K562 (cell line): ENCODE measurements around the gene LRRC7. TPM values are rescaled to one million over a fixed set of nuclear protein-coding genes. Genes with fewer than 3 reads are reported as not detected.

Source experiments
- CC2D1A ChIP-seq: fragments of 450-650 bp; IDR thresholded peaks from 2 replicates; pipeline ENCODE4 v1.6.1; 2017; ENCODE audit warnings: mild to moderate bottlenecking
- CREM ChIP-seq: IDR thresholded peaks from 2 replicates; pipeline ENCODE4 v1.6.1; 2014; ENCODE audit warnings: antibody characterized with exemption, low read depth
- CTBP1 ChIP-seq: fragments of 450-650 bp; IDR thresholded peaks from 2 replicates; pipeline ENCODE4 v1.6.1; 2016; ENCODE audit warnings: borderline replicate concordance
- FOXM1 ChIP-seq, 2 experiments: fragments of 450-650 bp in 1 of 2; sonication (generic) in 1 of 2; formaldehyde crosslinking in 1 of 2; IDR thresholded peaks; 2 replicates each; pipeline versions ENCODE4 v1.6.1 to v1.9.0; 2017 to 2022; ENCODE audit warnings: low read depth in 2 of 2, mild to moderate bottlenecking in 2 of 2, missing genetic modification reagents in 1 of 2, moderate library complexity in 1 of 2
- MXI1 ChIP-seq: IDR thresholded peaks from 2 replicates; pipeline ENCODE4 v1.6.1; 2011; ENCODE audit warnings: low read depth, mild to moderate bottlenecking, improper control_type of control experiment, low read length
- PTBP1 ChIP-seq: fragments of 200-400 bp; formaldehyde crosslinking; IDR thresholded peaks from 2 replicates; pipeline ENCODE4 v1.6.1; 2017; ENCODE audit warnings: low read depth, low read length
- PTTG1 ChIP-seq: fragments of 450-650 bp; IDR thresholded peaks from 2 replicates; pipeline ENCODE4 v1.6.1; 2016; ENCODE audit warnings: low read depth, mild to moderate bottlenecking, missing genetic modification characterization, missing compliant biosample characterization
- RBM17 ChIP-seq: fragments of 200-400 bp; formaldehyde crosslinking; IDR thresholded peaks from 2 replicates; pipeline ENCODE4 v1.6.1; 2017; ENCODE audit warnings: low read depth, mild to moderate bottlenecking, low read length, borderline replicate concordance
- RBM34 ChIP-seq: fragments of 200-400 bp; formaldehyde crosslinking; IDR thresholded peaks from 2 replicates; pipeline ENCODE4 v1.6.1; 2018; ENCODE audit warnings: low read length, borderline replicate concordance; ENCODE audit not compliant: insufficient read depth
- TAF9B ChIP-seq: fragments of 450-650 bp; IDR thresholded peaks from 2 replicates; pipeline ENCODE4 v1.6.1; 2018; ENCODE audit warnings: mild to moderate bottlenecking; ENCODE audit not compliant: partially characterized antibody
- TOE1 ChIP-seq, 2 experiments: fragments of 450-650 bp in 1 of 2; sonication (generic) in 1 of 2; formaldehyde crosslinking in 1 of 2; IDR thresholded peaks; 2 replicates each; pipeline versions ENCODE4 v1.7.1 to v1.8.0; 2016 to 2022; ENCODE audit warnings: borderline replicate concordance in 2 of 2, mild to moderate bottlenecking in 2 of 2, antibody characterized with exemption in 1 of 2, inconsistent platforms in 1 of 2, low read depth in 1 of 2, missing genetic modification reagents in 1 of 2, moderate library complexity in 1 of 2
- TRIM28 ChIP-seq: fragments of 450-650 bp; IDR thresholded peaks from 2 replicates; pipeline ENCODE4 v1.6.1; 2017
- U2AF2 ChIP-seq: fragments of 200-400 bp; formaldehyde crosslinking; optimal IDR thresholded peaks from 2 replicates; pipeline ENCODE3; 2017; ENCODE audit warnings: low read depth, mild to moderate bottlenecking, low read length
- USF1 ChIP-seq: sonication (generic); formaldehyde crosslinking; IDR thresholded peaks from 2 replicates; pipeline ENCODE4 v1.9.0; 2022; ENCODE audit warnings: mild to moderate bottlenecking, missing genetic modification reagents
- XRCC3 ChIP-seq: fragments of 450-650 bp; IDR thresholded peaks from 2 replicates; pipeline ENCODE4 v1.6.1; 2017; ENCODE audit warnings: mild to moderate bottlenecking, moderate library complexity
- ZBTB8A ChIP-seq: fragments of 450-650 bp; IDR thresholded peaks from 2 replicates; pipeline ENCODE4 v1.6.1; 2018; ENCODE audit warnings: mild to moderate bottlenecking, moderate library complexity; ENCODE audit not compliant: partially characterized antibody
- ZNF175 ChIP-seq: fragments of 200-800 bp; sonication (Bioruptor generic); IDR thresholded peaks from 2 replicates; pipeline ENCODE4 v1.6.1; 2016; ENCODE audit warnings: low read depth, mild to moderate bottlenecking, missing genetic modification characterization, missing compliant biosample characterization
- ZNF224 ChIP-seq: sonication (generic); formaldehyde crosslinking; IDR thresholded peaks from 2 replicates; pipeline ENCODE4 v1.8.0; 2022; ENCODE audit warnings: mild to moderate bottlenecking, missing genetic modification reagents
- ZNF282 ChIP-seq: sonication (generic); formaldehyde crosslinking; IDR thresholded peaks from 2 replicates; pipeline ENCODE4 v1.8.1; 2023; ENCODE audit warnings: missing genetic modification reagents
- ZNF699 ChIP-seq: fragments of 250-450 bp; sonication (Bioruptor Pico); IDR thresholded peaks from 2 replicates; pipeline ENCODE4 v1.8.0; 2021; ENCODE audit warnings: mild to moderate bottlenecking, moderate library complexity; ENCODE audit not compliant: insufficient replicate concordance
- polyA plus RNA-seq, 8 experiments: library from polyadenylated mRNA; depleted of rRNA in 4 of 8; stranded (reverse) in 5 of 8; unstranded in 3 of 8; fragments of >200 nt; fragmentation: Nextera tagmentation in 2 of 8; fragmentation: Illumina TruSeq in 1 of 8; extraction: Ambion mirVana in 2 of 8; extraction: Trizol in 1 of 8; gene quantifications; 2 replicates each; pipeline versions ENCODE4 v1.2.1 to v1.2.3, GENCODE V29; 2011 to 2014; ENCODE audit warnings: inconsistent platforms in 1 of 8, missing spikeins in 1 of 8
- total RNA-seq, 7 experiments: library from RNA; depleted of rRNA in 6 of 7; stranded (reverse); fragments of >200 nt in 6 of 7; fragmentation: Illumina TruSeq in 2 of 7; extraction: Trizol in 2 of 7; gene quantifications; 2 replicates each; pipeline versions ENCODE4 v1.2.1 to v1.2.3, GENCODE V29; 2011 to 2021; ENCODE audit warnings: low replicate concordance in 1 of 7
- TF ChIP-seq, protein P1 (sequence below): fragments of 250-450 bp; sonication (Bioruptor Pico); IDR thresholded peaks from 2 replicates; pipeline ENCODE4 v1.5.0; 2020; ENCODE audit warnings: mild to moderate bottlenecking, borderline replicate concordance
- TF ChIP-seq, protein P2 (sequence below): sonication (generic); formaldehyde crosslinking; IDR thresholded peaks from 2 replicates; pipeline ENCODE4 v1.8.0; 2022; ENCODE audit warnings: mild to moderate bottlenecking, low read depth, missing genetic modification reagents
- TF ChIP-seq, protein P3 (sequence below): fragments of 250-450 bp; sonication (Bioruptor Pico); IDR thresholded peaks from 2 replicates; pipeline ENCODE4 v1.4.0; 2020

The LRRC7 gene
- total and polyA plus RNA-seq, 9 of the 15 experiments (the other 6 are each of a cell fraction or from before 2014, with no cell fraction given) = 0.09 to 0.94 (median 0.49) TPM

DNA sequence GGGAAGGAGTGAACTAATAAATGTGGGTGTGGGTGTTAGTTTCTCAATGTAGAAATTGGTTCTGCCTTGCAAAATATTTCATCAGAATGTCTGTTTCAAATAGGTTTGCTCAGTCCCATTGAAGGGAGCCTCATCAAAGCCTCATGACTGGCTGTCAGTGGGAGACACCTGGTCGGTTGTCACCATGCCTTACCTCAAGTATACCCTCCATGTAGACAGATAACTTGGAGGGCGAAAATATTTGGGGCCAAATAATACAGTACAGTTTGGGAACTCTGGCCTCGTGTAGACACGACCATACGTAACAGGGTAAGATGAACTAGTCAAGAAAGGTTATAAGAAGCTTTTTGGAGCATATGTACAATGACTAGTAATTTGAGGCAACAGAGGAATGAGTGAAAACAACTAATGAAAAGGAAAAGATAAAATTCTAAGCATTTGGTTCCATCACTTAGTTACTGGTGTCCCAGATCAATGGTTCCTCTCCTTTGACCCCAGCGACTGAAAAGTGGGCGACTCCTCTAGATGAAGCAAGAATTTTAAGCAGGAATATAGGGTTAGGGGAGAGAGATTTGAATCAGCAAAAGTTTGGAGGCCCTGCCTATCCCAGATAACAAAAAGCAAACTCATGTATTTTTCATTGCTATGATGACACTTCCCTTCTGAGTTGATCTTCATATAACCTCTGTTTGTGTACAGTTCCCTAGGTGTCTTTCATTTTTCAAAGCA, 473.8 kb downstream of the LRRC7 start (continued):
- TF ChIP-seq ZNF224 (CRISPR knock-in tag) (no peak), PTBP1 (no peak), RBM34 (no peak), XRCC3 (no peak), USF1 (CRISPR knock-in tag) (no peak), CC2D1A (no peak), ZNF699 (CRISPR knock-in tag) (no peak), CREM (0 out of 2 replicates have a peak, but pooled peaks have one; percentile 22), TRIM28 (no peak), MXI1 (no peak), U2AF2 (no peak), CTBP1 (no peak), PTTG1 (tag) (peak; percentile 48; the same call in 1 of the 2 replicates), ZBTB8A (no peak), ZNF175 (peak; percentile 94), TAF9B (peak; percentile 15), TOE1 (IDR thresholded peaks at IDR 0.05; ENCODE audit: borderline replicate concordance) (no peak), TOE1 (CRISPR knock-in tag; IDR thresholded peaks at IDR 0.05; ENCODE audit: borderline replicate concordance, low read depth) (no peak), RBM17 (no peak), ZNF282 (no peak), FOXM1 (IDR thresholded peaks at IDR 0.05; ENCODE audit: low read depth) (0 out of 2 replicates have a peak, but pooled peaks have one; percentile 18), FOXM1 (CRISPR knock-in tag; IDR thresholded peaks at IDR 0.05; ENCODE audit: low read depth) (no peak)
- TF ChIP-seq, protein P1, sequence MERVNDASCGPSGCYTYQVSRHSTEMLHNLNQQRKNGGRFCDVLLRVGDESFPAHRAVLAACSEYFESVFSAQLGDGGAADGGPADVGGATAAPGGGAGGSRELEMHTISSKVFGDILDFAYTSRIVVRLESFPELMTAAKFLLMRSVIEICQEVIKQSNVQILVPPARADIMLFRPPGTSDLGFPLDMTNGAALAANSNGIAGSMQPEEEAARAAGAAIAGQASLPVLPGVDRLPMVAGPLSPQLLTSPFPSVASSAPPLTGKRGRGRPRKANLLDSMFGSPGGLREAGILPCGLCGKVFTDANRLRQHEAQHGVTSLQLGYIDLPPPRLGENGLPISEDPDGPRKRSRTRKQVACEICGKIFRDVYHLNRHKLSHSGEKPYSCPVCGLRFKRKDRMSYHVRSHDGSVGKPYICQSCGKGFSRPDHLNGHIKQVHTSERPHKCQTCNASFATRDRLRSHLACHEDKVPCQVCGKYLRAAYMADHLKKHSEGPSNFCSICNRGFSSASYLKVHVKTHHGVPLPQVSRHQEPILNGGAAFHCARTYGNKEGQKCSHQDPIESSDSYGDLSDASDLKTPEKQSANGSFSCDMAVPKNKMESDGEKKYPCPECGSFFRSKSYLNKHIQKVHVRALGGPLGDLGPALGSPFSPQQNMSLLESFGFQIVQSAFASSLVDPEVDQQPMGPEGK = no peak
- TF ChIP-seq, protein P2, sequence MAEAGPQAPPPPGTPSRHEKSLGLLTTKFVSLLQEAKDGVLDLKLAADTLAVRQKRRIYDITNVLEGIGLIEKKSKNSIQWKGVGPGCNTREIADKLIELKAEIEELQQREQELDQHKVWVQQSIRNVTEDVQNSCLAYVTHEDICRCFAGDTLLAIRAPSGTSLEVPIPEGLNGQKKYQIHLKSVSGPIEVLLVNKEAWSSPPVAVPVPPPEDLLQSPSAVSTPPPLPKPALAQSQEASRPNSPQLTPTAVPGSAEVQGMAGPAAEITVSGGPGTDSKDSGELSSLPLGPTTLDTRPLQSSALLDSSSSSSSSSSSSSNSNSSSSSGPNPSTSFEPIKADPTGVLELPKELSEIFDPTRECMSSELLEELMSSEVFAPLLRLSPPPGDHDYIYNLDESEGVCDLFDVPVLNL (CRISPR knock-in tag) = no peak
- TF ChIP-seq, protein P3, sequence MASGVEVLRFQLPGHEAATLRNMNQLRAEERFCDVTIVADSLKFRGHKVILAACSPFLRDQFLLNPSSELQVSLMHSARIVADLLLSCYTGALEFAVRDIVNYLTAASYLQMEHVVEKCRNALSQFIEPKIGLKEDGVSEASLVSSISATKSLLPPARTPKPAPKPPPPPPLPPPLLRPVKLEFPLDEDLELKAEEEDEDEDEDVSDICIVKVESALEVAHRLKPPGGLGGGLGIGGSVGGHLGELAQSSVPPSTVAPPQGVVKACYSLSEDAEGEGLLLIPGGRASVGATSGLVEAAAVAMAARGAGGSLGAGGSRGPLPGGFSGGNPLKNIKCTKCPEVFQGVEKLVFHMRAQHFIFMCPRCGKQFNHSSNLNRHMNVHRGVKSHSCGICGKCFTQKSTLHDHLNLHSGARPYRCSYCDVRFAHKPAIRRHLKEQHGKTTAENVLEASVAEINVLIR = no peak
